H1 (cell line): ENCODE measurements around the gene IL6ST. TPM values are rescaled to one million over a fixed set of nuclear protein-coding genes. Genes with fewer than 3 reads are reported as not detected.

Experiments used
- CTCF ChIA-PET: fragments of 300-600 bp; sonication (Branson Sonifier 250); formaldehyde crosslinking; loops from one replicate; lab custom pipeline; 2021; ENCODE audit not compliant: partially characterized antibody; lab: Charles Lee
- POLR2A ChIA-PET: fragments of 300-600 bp; sonication (Branson Sonifier 250); formaldehyde crosslinking; loops from one replicate; lab custom pipeline; 2021; ENCODE audit warnings: inconsistent platforms; ENCODE audit not compliant: partially characterized antibody; lab: Charles Lee
- DNase-seq, 2 experiments: peaks; one replicate each; pipeline versions ENCODE4 v3.0.0 to v3.0.0-alpha.2; 2010 to 2022; ENCODE audit warnings: low spot score in 2 of 2, low read depth in 1 of 2, mixed read lengths in 1 of 2
- FAIRE-seq: peaks from 2 replicates; lab custom pipeline; 2011; peaks lifted over from hg19 to GRCh38; lab: Jason Lieb, UNC
- H2AFZ ChIP-seq: 2 replicates; pipeline ENCODE4 v1.8.1; 2012; ENCODE audit warnings: low read length, inconsistent platforms
- H2AK5ac ChIP-seq: 2 replicates; pipeline ENCODE4 v1.6.1; 2013; ENCODE audit warnings: low read depth, low read length
- H2BK120ac ChIP-seq: replicated peaks from 2 replicates; pipeline ENCODE3; 2013; ENCODE audit warnings: low read depth, low read length, inconsistent platforms
- H2BK12ac ChIP-seq: 2 replicates; pipeline ENCODE4 v1.6.1; 2013; ENCODE audit warnings: low read depth, low read length
- H2BK15ac ChIP-seq: 2 replicates; pipeline ENCODE4 v1.6.1; 2013; ENCODE audit warnings: low read length
- H2BK20ac ChIP-seq: 2 replicates; pipeline ENCODE4 v1.6.1; 2013; ENCODE audit warnings: low read length
- H2BK5ac ChIP-seq: 2 replicates; pipeline ENCODE4 v1.6.1; 2013; ENCODE audit warnings: low read depth, low read length
- H3K14ac ChIP-seq: 2 replicates; pipeline ENCODE4 v1.6.1; 2013; ENCODE audit warnings: inconsistent platforms; ENCODE audit not compliant: insufficient read length
- H3K18ac ChIP-seq: 2 replicates; pipeline ENCODE4 v1.6.1; 2013; ENCODE audit warnings: low read length; ENCODE audit errors: extremely low read depth
- H3K23ac ChIP-seq: 2 replicates; pipeline ENCODE4 v1.6.1; 2013; ENCODE audit warnings: inconsistent platforms; ENCODE audit not compliant: insufficient read length
- H3K23me2 ChIP-seq: 2 replicates; pipeline ENCODE4 v1.6.1; 2013; ENCODE audit warnings: low read depth, low read length
- H3K27ac ChIP-seq: 2 replicates; pipeline ENCODE4 v1.6.1; 2011; ENCODE audit warnings: low read depth, low read length, inconsistent platforms
- H3K27me3 ChIP-seq, 4 experiments: replicated peaks in 1 of 4; 1 replicate in 1 of 4; 2 replicates in 3 of 4; pipeline versions ENCODE4 v1.6.1 to v1.8.1; 2011 to 2013; ENCODE audit warnings: low read length in 3 of 4, mild to moderate bottlenecking in 3 of 4, inconsistent platforms in 2 of 4, mixed read lengths in 2 of 4, moderate library complexity in 1 of 4; ENCODE audit not compliant: control insufficient read depth in 3 of 4, insufficient read depth in 3 of 4; ENCODE audit errors: extremely low read depth in 1 of 4
- H3K36me3 ChIP-seq, 4 experiments: 2 replicates each; pipeline versions ENCODE4 v1.6.1 to v1.8.1; 2011 to 2013; ENCODE audit warnings: mild to moderate bottlenecking in 4 of 4, low read length in 3 of 4, moderate library complexity in 2 of 4, control low read depth in 1 of 4, inconsistent platforms in 1 of 4; ENCODE audit not compliant: insufficient read depth in 4 of 4, control insufficient read depth in 2 of 4
- H3K4ac ChIP-seq: replicated peaks from 2 replicates; pipeline ENCODE3; 2013; ENCODE audit warnings: low read length, low read depth, mixed read lengths, inconsistent platforms; ENCODE audit not compliant: insufficient read length
- H3K4me1 ChIP-seq, 4 experiments: replicated peaks in 1 of 4; 1 replicate in 1 of 4; 2 replicates in 3 of 4; pipeline versions ENCODE4 v1.6.1 to v1.8.1; 2011 to 2013; ENCODE audit warnings: low read length in 3 of 4, inconsistent platforms in 2 of 4, mixed read lengths in 1 of 4; ENCODE audit not compliant: insufficient read depth in 4 of 4, control insufficient read depth in 3 of 4
- H3K4me2 ChIP-seq, 2 experiments: 2 replicates each; pipeline versions ENCODE4 v1.6.1 to v1.8.1; 2011 to 2013; ENCODE audit warnings: low read depth in 2 of 2, low read length in 2 of 2, control low read depth in 1 of 2, inconsistent platforms in 1 of 2, mild to moderate bottlenecking in 1 of 2; ENCODE audit not compliant: insufficient read depth in 1 of 2
- H3K4me3 ChIP-seq, 4 experiments: fragments of 200-600, 300-600 bp in 1 of 4; sonication (generic), shearing (Covaris generic), sonication (Bioruptor Twin) in 1 of 4; 2 replicates each; pipeline versions ENCODE4 v1.5.1 to v1.8.1; 2011 to 2016; ENCODE audit warnings: low read length in 4 of 4, low read depth in 3 of 4, control low read depth in 2 of 4, inconsistent platforms in 2 of 4, mild to moderate bottlenecking in 2 of 4, mixed read lengths in 1 of 4, moderate library complexity in 1 of 4; ENCODE audit not compliant: insufficient read depth in 2 of 4; ENCODE audit errors: extremely low read depth in 1 of 4
- H3K56ac ChIP-seq: replicated peaks from 2 replicates; pipeline ENCODE3; 2013; ENCODE audit warnings: low read depth, mild to moderate bottlenecking, mixed read lengths, low read length, inconsistent platforms; ENCODE audit not compliant: insufficient read length
- H3K79me1 ChIP-seq: 2 replicates; pipeline ENCODE4 v1.6.1; 2013; ENCODE audit warnings: low read depth, low read length, control low read depth
- H3K79me2 ChIP-seq, 2 experiments: 2 replicates each; pipeline versions ENCODE4 v1.6.1 to v1.8.1; 2012 to 2013; ENCODE audit warnings: low read length in 2 of 2, mild to moderate bottlenecking in 2 of 2, inconsistent platforms in 1 of 2; ENCODE audit not compliant: insufficient read depth in 2 of 2, control insufficient read depth in 1 of 2
- H3K9ac ChIP-seq, 4 experiments: replicated peaks in 1 of 4; 1 replicate in 1 of 4; 2 replicates in 3 of 4; pipeline versions ENCODE4 v1.6.1 to v1.8.1; 2011 to 2013; ENCODE audit warnings: low read depth in 3 of 4, low read length in 3 of 4, control low read depth in 2 of 4, mild to moderate bottlenecking in 2 of 4, moderate library complexity in 2 of 4, inconsistent platforms in 1 of 4; ENCODE audit errors: extremely low read depth in 1 of 4
- H3K9me3 ChIP-seq, 2 experiments: 2 replicates each; pipeline versions ENCODE4 v1.6.1 to v1.8.1; 2012 to 2013; ENCODE audit warnings: mild to moderate bottlenecking in 2 of 2, moderate library complexity in 2 of 2, control low read depth in 1 of 2, inconsistent platforms in 1 of 2, low read depth in 1 of 2, low read length in 1 of 2, mixed read lengths in 1 of 2; ENCODE audit not compliant: insufficient read depth in 2 of 2
- H4K20me1 ChIP-seq, 2 experiments: replicated peaks in 1 of 2; 2 replicates each; pipeline versions ENCODE3 to v1.8.1; 2011 to 2013; ENCODE audit warnings: inconsistent platforms in 2 of 2, low read length in 2 of 2, mild to moderate bottlenecking in 1 of 2; ENCODE audit not compliant: insufficient read depth in 2 of 2, control insufficient read depth in 1 of 2
- H4K5ac ChIP-seq: 2 replicates; pipeline ENCODE4 v1.6.1; 2013; ENCODE audit warnings: low read length, low read depth, mixed read lengths, inconsistent platforms; ENCODE audit not compliant: insufficient read length
- H4K8ac ChIP-seq: 2 replicates; pipeline ENCODE4 v1.8.0; 2013; ENCODE audit warnings: mild to moderate bottlenecking, moderate library complexity, low read length, inconsistent platforms; ENCODE audit not compliant: insufficient read depth; ENCODE audit errors: extremely low read depth
- H4K91ac ChIP-seq: replicated peaks from 2 replicates; pipeline ENCODE3; 2013; ENCODE audit warnings: low read length, mixed read lengths, inconsistent platforms; ENCODE audit not compliant: insufficient read length
- GABPA ChIP-seq: IDR thresholded peaks from 2 replicates; pipeline ENCODE4 v1.6.1; 2011; ENCODE audit warnings: mild to moderate bottlenecking, low read length, moderate library complexity, borderline replicate concordance; ENCODE audit not compliant: insufficient read depth
- GTF2F1 ChIP-seq: IDR thresholded peaks from 2 replicates; pipeline ENCODE4 v1.6.1; 2012; ENCODE audit warnings: low read depth, low read length, improper control_type of control experiment, borderline replicate concordance
- HDAC6 ChIP-seq: IDR thresholded peaks from one replicate; pipeline ENCODE4 v1.7.1; 2012; ENCODE audit warnings: low read depth, mild to moderate bottlenecking, inconsistent platforms, low read length, moderate library complexity
- POLR2AphosphoS5 ChIP-seq: IDR thresholded peaks from 2 replicates; pipeline ENCODE4 v1.6.1; 2011; ENCODE audit warnings: low read depth, low read length
- POU5F1 ChIP-seq: IDR thresholded peaks from 2 replicates; pipeline ENCODE4 v1.6.1; 2011; ENCODE audit warnings: low read depth, mild to moderate bottlenecking, low read length, moderate library complexity
- YY1 ChIP-seq: IDR thresholded peaks from 2 replicates; pipeline ENCODE4 v1.6.1; 2011; ENCODE audit warnings: low read depth, mild to moderate bottlenecking, low read length
- ZNF274 ChIP-seq: IDR thresholded peaks from 2 replicates; pipeline ENCODE4 v1.7.0; 2012; ENCODE audit warnings: low read length, borderline replicate concordance; ENCODE audit errors: extremely low read depth
- WGBS, 2 experiments: shearing (Covaris generic) in 1 of 2; methylation state at CpG; one replicate each; pipeline versions ENCODE4 v1.1.6 to v1.1.7; 2013 to 2015; ENCODE audit warnings: low lambda C conversion rate in 2 of 2, mixed read lengths in 2 of 2, inconsistent platforms in 1 of 2, low coverage in 1 of 2, missing lambda C conversion rate in 1 of 2; ENCODE audit not compliant: insufficient replicate concordance in 2 of 2, insufficient coverage in 1 of 2, insufficient read length in 1 of 2; ENCODE audit errors: extremely low coverage in 1 of 2, missing lambda C conversion rate in 1 of 2; 5-methylcytosine and 5-hydroxymethylcytosine counted together
- polyA plus RNA-seq, 7 experiments: library from polyadenylated mRNA; depleted of rRNA in 3 of 7; stranded (reverse) in 5 of 7; unstranded in 2 of 7; fragments of >200 nt in 5 of 7; fragments of 200-250 nt in 2 of 7; gene quantifications; 1 replicate in 5 of 7; 2 replicates in 1 of 7; 4 replicates in 1 of 7; pipeline versions ENCODE4 v1.2.1 to v1.2.3, GENCODE V29; 2011 to 2013; ENCODE audit warnings: missing spikeins in 2 of 7, mixed read lengths in 2 of 7
- total RNA-seq: library from RNA; stranded (reverse); fragmentation: NEBNext Ultra II Directional; extraction: Animal tissue kit (Norgen Biotek cat#: 25700); gene quantifications from 2 replicates; pipeline ENCODE4 v1.2.1, GENCODE V29; 2021
- TF ChIP-seq, protein P1 (sequence below): IDR thresholded peaks from 2 replicates; pipeline ENCODE4 v1.6.1; 2011; ENCODE audit warnings: low read depth, mild to moderate bottlenecking, low read length; ENCODE audit not compliant: insufficient read depth
- TF ChIP-seq, protein P2 (sequence below): IDR thresholded peaks from 2 replicates; pipeline ENCODE4 v1.6.1; 2011; ENCODE audit warnings: low read length, improper control_type of control experiment
- TF ChIP-seq, protein P3 (sequence below), 3 experiments: IDR thresholded peaks; 1 replicate in 2 of 3; 2 replicates in 1 of 3; pipeline versions ENCODE4 v1.5.1 to v1.6.1; 2011; ENCODE audit warnings: low read length in 3 of 3, mild to moderate bottlenecking in 3 of 3, inconsistent platforms in 2 of 3, low read depth in 1 of 3, moderate library complexity in 1 of 3; ENCODE audit not compliant: insufficient read depth in 1 of 3; ENCODE audit errors: control extremely low read depth in 1 of 3

IL6ST gene
- total and polyA plus RNA-seq, 2 of the 8 experiments (the other 6 are each of a cell fraction or from before 2014, with no cell fraction given), result 1.4 to 11.1 TPM

DNA sequence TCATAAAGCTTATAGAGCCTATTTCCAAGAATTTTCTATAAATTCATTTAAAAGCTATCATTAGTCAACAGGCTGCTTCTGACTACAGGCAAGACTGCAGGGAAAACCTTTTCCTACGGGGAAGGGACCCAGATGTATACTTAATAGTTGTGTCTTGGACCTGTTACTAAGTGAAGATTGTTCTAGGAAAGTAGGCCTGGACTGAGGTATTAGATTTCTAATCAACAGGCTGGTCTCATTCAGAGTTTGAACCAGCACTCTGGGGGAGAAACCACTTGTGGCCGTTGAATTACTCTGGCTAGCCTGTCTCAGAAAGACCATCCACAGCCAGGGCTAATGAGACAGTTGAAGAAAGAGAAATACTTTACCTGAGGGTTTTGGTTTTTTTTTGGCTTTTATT, 60.0 kb downstream of the IL6ST start:
- H2AFZ ChIP-seq, result no peak overlapping the region
- H3K79me2 ChIP-seq, result no peaks in the 10 kb centered on the region
- H3K23me2 ChIP-seq, result no peaks in the 10 kb centered on the region
- H2BK12ac ChIP-seq, result no peak overlapping the region
- no peak overlapping the region for H3K27ac ChIP-seq
- no peaks in the 10 kb centered on the region for H3K9me3 ChIP-seq
- ChIA-PET POLR2A (no interaction called here), CTCF (interaction anchor here (0.9 to 4.3 kb wide), 20 partner anchors 10 to 331 kb away, joined by 3 to 71 read pairs (median 4); partner anchors contain the start of gene ANKRD55)
- no peak overlapping the region for H3K9ac ChIP-seq
- H3K4ac ChIP-seq, result no peak overlapping the region
- no peak overlapping the region for H3K14ac ChIP-seq
- H3K4me3 ChIP-seq, result no peak overlapping the region
- no peak overlapping the region for H2BK15ac ChIP-seq
- H3K56ac ChIP-seq, result no peak overlapping the region
- H4K20me1 ChIP-seq, result no peaks in the 10 kb centered on the region
- no peaks in the 10 kb centered on the region for H3K79me1 ChIP-seq
- H3K27me3 ChIP-seq, result peaks cover 0 to 1% (median 0%) of the 10 kb centered on the region in 4 experiments; a peak in 1 of 7 replicates
- WGBS, 2 experiments, result 90% methylated on average over 2 of the region's 2 CpGs; no CpG with 5 or more reads in 1 of the 2 experiments
- H3K36me3 ChIP-seq, result no peaks in the 10 kb centered on the region
- H2AK5ac ChIP-seq, result no peak overlapping the region
- FAIRE-seq, result no peak
- H4K8ac ChIP-seq, result no peak overlapping the region
- H2BK20ac ChIP-seq, result no peak overlapping the region
- H2BK5ac ChIP-seq, result no peak overlapping the region
- no peaks in the 10 kb centered on the region for H3K4me1 ChIP-seq
- H3K4me2 ChIP-seq, result no peak overlapping the region
- no peak overlapping the region for H4K5ac ChIP-seq
- H4K91ac ChIP-seq, result no peak overlapping the region
- no peak overlapping the region for H2BK120ac ChIP-seq
- no peak for DNase-seq
- H3K18ac ChIP-seq, result no peak overlapping the region
- no peak overlapping the region for H3K23ac ChIP-seq
- TF ChIP-seq ZNF274 (no peak), YY1 (no peak), POLR2AphosphoS5 (no peak), HDAC6 (no peak), GTF2F1 (no peak), POU5F1 (no peak), GABPA (no peak)
- TF ChIP-seq, protein P1, sequence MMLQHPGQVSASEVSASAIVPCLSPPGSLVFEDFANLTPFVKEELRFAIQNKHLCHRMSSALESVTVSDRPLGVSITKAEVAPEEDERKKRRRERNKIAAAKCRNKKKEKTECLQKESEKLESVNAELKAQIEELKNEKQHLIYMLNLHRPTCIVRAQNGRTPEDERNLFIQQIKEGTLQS, result no peak
- TF ChIP-seq, protein P2, sequence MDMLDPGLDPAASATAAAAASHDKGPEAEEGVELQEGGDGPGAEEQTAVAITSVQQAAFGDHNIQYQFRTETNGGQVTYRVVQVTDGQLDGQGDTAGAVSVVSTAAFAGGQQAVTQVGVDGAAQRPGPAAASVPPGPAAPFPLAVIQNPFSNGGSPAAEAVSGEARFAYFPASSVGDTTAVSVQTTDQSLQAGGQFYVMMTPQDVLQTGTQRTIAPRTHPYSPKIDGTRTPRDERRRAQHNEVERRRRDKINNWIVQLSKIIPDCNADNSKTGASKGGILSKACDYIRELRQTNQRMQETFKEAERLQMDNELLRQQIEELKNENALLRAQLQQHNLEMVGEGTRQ, result no peak
- TF ChIP-seq, protein P3, sequence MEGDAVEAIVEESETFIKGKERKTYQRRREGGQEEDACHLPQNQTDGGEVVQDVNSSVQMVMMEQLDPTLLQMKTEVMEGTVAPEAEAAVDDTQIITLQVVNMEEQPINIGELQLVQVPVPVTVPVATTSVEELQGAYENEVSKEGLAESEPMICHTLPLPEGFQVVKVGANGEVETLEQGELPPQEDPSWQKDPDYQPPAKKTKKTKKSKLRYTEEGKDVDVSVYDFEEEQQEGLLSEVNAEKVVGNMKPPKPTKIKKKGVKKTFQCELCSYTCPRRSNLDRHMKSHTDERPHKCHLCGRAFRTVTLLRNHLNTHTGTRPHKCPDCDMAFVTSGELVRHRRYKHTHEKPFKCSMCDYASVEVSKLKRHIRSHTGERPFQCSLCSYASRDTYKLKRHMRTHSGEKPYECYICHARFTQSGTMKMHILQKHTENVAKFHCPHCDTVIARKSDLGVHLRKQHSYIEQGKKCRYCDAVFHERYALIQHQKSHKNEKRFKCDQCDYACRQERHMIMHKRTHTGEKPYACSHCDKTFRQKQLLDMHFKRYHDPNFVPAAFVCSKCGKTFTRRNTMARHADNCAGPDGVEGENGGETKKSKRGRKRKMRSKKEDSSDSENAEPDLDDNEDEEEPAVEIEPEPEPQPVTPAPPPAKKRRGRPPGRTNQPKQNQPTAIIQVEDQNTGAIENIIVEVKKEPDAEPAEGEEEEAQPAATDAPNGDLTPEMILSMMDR (IDR thresholded peaks at IDR 0.05; ENCODE audit: control extremely low read depth in 1 of 3, insufficient read depth in 1 of 3, low read depth in 1 of 3, low read length in 3 of 3), result no peak
